K562 (cell line): ENCODE data around the gene SRRM5. TPM values are rescaled to one million over a fixed set of nuclear protein-coding genes. Genes with fewer than 3 reads are reported as not detected.

ENCODE experiments used
- AFF1 ChIP-seq, 2 experiments: fragments of 450-650 bp; IDR thresholded peaks; 2 replicates each; pipeline ENCODE4 v1.6.1; 2018; ENCODE audit warnings: mild to moderate bottlenecking in 2 of 2, low read depth in 1 of 2; ENCODE audit not compliant: partially characterized antibody in 2 of 2
- BDP1 ChIP-seq: IDR thresholded peaks from 3 replicates; pipeline ENCODE4 v1.6.1; 2011; ENCODE audit not compliant: insufficient read length, insufficient read depth
- CEBPZ ChIP-seq: fragments of 150-350 bp; IDR thresholded peaks from 2 replicates; pipeline ENCODE4 v1.6.1; 2014; ENCODE audit warnings: low read depth, mild to moderate bottlenecking, low read length, borderline replicate concordance
- CREM ChIP-seq: IDR thresholded peaks from 2 replicates; pipeline ENCODE4 v1.6.1; 2014; ENCODE audit warnings: antibody characterized with exemption, low read depth
- DPF2 ChIP-seq: fragments of 450-650 bp; IDR thresholded peaks from 2 replicates; pipeline ENCODE4 v1.6.1; 2016
- ELF1 ChIP-seq: fragments of 200-800 bp; sonication (Bioruptor generic); IDR thresholded peaks from 2 replicates; pipeline ENCODE4 v1.6.1; 2016; ENCODE audit warnings: missing genetic modification characterization, missing compliant biosample characterization
- HCFC1 ChIP-seq: IDR thresholded peaks from 2 replicates; pipeline ENCODE4 v1.6.1; 2012; ENCODE audit warnings: low read depth, low read length, improper control_type of control experiment
- MAFK ChIP-seq: IDR thresholded peaks from 2 replicates; pipeline ENCODE4 v1.6.1; 2011; ENCODE audit warnings: low read length, improper control_type of control experiment
- MCM3 ChIP-seq: fragments of 450-650 bp; IDR thresholded peaks from 2 replicates; pipeline ENCODE4 v1.6.1; 2016
- MIER1 ChIP-seq: fragments of 450-650 bp; IDR thresholded peaks from 2 replicates; pipeline ENCODE4 v1.6.1; 2016; ENCODE audit warnings: antibody characterized with exemption, mild to moderate bottlenecking, low read depth
- NFRKB ChIP-seq: fragments of 450-650 bp; IDR thresholded peaks from 2 replicates; pipeline ENCODE4 v1.6.1; 2016; ENCODE audit warnings: low read depth
- PKNOX1 ChIP-seq: fragments of 450-650 bp; IDR thresholded peaks from 2 replicates; pipeline ENCODE4 v1.6.1; 2016
- SIRT6 ChIP-seq: IDR thresholded peaks from one replicate; pipeline ENCODE4 v1.6.1; 2012; ENCODE audit warnings: low read depth, mild to moderate bottlenecking, control low read depth, inconsistent platforms, low read length, moderate library complexity
- TAF15 ChIP-seq: fragments of 200-400 bp; formaldehyde crosslinking; IDR thresholded peaks from 2 replicates; pipeline ENCODE4 v1.6.1; 2017; ENCODE audit warnings: mild to moderate bottlenecking, low read depth, low read length, moderate library complexity
- TFAP4 ChIP-seq: sonication (generic); formaldehyde crosslinking; IDR thresholded peaks from 2 replicates; pipeline ENCODE4 v1.8.0; 2022; ENCODE audit warnings: missing genetic modification reagents, mild to moderate bottlenecking, moderate library complexity, borderline replicate concordance
- THRB ChIP-seq: fragments of 450-650 bp; formaldehyde crosslinking; conservative IDR thresholded peaks from 2 replicates; pipeline ENCODE4 v1.4.0; 2022; ENCODE audit warnings: mild to moderate bottlenecking, missing genetic modification characterization
- ZNF282 ChIP-seq: sonication (generic); formaldehyde crosslinking; IDR thresholded peaks from 2 replicates; pipeline ENCODE4 v1.8.1; 2023; ENCODE audit warnings: missing genetic modification reagents
- polyA plus RNA-seq, 8 experiments: library from polyadenylated mRNA; depleted of rRNA in 4 of 8; stranded (reverse) in 5 of 8; unstranded in 3 of 8; fragments of >200 nt; fragmentation: Nextera tagmentation in 2 of 8; fragmentation: Illumina TruSeq in 1 of 8; extraction: Ambion mirVana in 2 of 8; extraction: Trizol in 1 of 8; gene quantifications; 2 replicates each; pipeline versions ENCODE4 v1.2.1 to v1.2.3, GENCODE V29; 2011 to 2014; ENCODE audit warnings: inconsistent platforms in 1 of 8, missing spikeins in 1 of 8
- total RNA-seq, 7 experiments: library from RNA; depleted of rRNA in 6 of 7; stranded (reverse); fragments of >200 nt in 6 of 7; fragmentation: Illumina TruSeq in 2 of 7; extraction: Trizol in 2 of 7; gene quantifications; 2 replicates each; pipeline versions ENCODE4 v1.2.1 to v1.2.3, GENCODE V29; 2011 to 2021; ENCODE audit warnings: low replicate concordance in 1 of 7

Gene SRRM5
- total and polyA plus RNA-seq, 9 of the 15 experiments (the other 6 are each of a cell fraction or from before 2014, with no cell fraction given), result 0.09 to 0.45 (median 0.18) TPM; not detected in 2

- TF ChIP-seq CEBPZ (no peak), PKNOX1 (no peak; the same call in 1 of the 2 replicates), NFRKB (peak; percentile 53; the same call in 1 of the 2 replicates), ELF1 (tag) (no peak), BDP1 (no peak), TFAP4 (0 out of 2 replicates have a peak, but pooled peaks have one; percentile 23), HCFC1 (no peak; the same call in none of the 2 replicates), AFF1 (IDR thresholded peaks at IDR 0.05; ENCODE audit: low read depth in 1 of 2, partially characterized antibody in 2 of 2) (peak in 1 of 2 experiments; percentile 95), THRB (no peak; the same call in 1 of the 2 replicates), SIRT6 (no peak), MAFK (no peak), MCM3 (no peak), DPF2 (no peak; the same call in 1 of the 2 replicates), CREM (peak; percentile 57), MIER1 (no peak), ZNF282 (peak; percentile 89), TAF15 (no peak)
Measured at GRCh38 chr19:43619262-43620060, 7.6 kb downstream of the SRRM5 start, which contains the start of gene ZNF428 (continued).
